Activated CD4-positive, alpha-beta T cell treated with anti-CD3 and anti-CD28 coated beads, Interleukin-2, amount 50 U/mL, for 24 hours (primary cell): ENCODE data around the gene PPP2R3A.

Source experiments
- DNase-seq, 2 donors: peaks; one replicate each; pipeline ENCODE4 v3.0.0-alpha.2; 2020; ENCODE audit warnings: low read depth in 1 of 2, low spot score in 1 of 2

PPP2R3A gene

GRCh38 chr3:136021803-136022202, 56.3 kb downstream of the PPP2R3A start:
- no peak for DNase-seq

- no peak for DNase-seq
These were observed 57.2 kb downstream of the PPP2R3A start for GRCh38 chr3:136022529-136023263.

- DNase-seq = no peak
These were observed 57.9 kb downstream of the PPP2R3A start for GRCh38 chr3:136023264-136023978.

GRCh38 chr3:136036306-136036705, 70.8 kb downstream of the PPP2R3A start:
- no peak for DNase-seq

GRCh38 chr3:136038668-136039067, 73.1 kb downstream of the PPP2R3A start:
- no peak for DNase-seq

GRCh38 chr3:136042608-136043221, 77.2 kb downstream of the PPP2R3A start:
- no peak for DNase-seq

- DNase-seq = no peak
These were observed 79.6 kb downstream of the PPP2R3A start for GRCh38 chr3:136044980-136045745.

GRCh38 chr3:136048068-136048467, 82.5 kb downstream of the PPP2R3A start:
- no peak for DNase-seq

- DNase-seq = no peak
These were observed 84.7 kb downstream of the PPP2R3A start for GRCh38 chr3:136050250-136050649.

- no peak for DNase-seq
These were observed 90.0 kb downstream of the PPP2R3A start for GRCh38 chr3:136055491-136055890.

GRCh38 chr3:136067211-136067610, 101.7 kb downstream of the PPP2R3A start:
- DNase-seq = no peak

GRCh38 chr3:136068708-136069107, 103.2 kb downstream of the PPP2R3A start:
- DNase-seq = no peak

- DNase-seq = no peak
These were observed 104.4 kb downstream of the PPP2R3A start for GRCh38 chr3:136069933-136070332.

- DNase-seq = no peak
These were observed 104.8 kb downstream of the PPP2R3A start for GRCh38 chr3:136070334-136070733.

- DNase-seq = no peak
These were observed 105.7 kb downstream of the PPP2R3A start for GRCh38 chr3:136070953-136071949.

GRCh38 chr3:136074546-136075170, 109.1 kb downstream of the PPP2R3A start:
- DNase-seq = no peak

- peak; percentile 47 to 66 for DNase-seq
These were observed 109.8 kb downstream of the PPP2R3A start for GRCh38 chr3:136075218-136075808.

GRCh38 chr3:136075811-136076210, 110.3 kb downstream of the PPP2R3A start:
- DNase-seq = no peak
